ENCODE results near the gene XXYLT1.

- TF ChIP-seq, protein P1, sequence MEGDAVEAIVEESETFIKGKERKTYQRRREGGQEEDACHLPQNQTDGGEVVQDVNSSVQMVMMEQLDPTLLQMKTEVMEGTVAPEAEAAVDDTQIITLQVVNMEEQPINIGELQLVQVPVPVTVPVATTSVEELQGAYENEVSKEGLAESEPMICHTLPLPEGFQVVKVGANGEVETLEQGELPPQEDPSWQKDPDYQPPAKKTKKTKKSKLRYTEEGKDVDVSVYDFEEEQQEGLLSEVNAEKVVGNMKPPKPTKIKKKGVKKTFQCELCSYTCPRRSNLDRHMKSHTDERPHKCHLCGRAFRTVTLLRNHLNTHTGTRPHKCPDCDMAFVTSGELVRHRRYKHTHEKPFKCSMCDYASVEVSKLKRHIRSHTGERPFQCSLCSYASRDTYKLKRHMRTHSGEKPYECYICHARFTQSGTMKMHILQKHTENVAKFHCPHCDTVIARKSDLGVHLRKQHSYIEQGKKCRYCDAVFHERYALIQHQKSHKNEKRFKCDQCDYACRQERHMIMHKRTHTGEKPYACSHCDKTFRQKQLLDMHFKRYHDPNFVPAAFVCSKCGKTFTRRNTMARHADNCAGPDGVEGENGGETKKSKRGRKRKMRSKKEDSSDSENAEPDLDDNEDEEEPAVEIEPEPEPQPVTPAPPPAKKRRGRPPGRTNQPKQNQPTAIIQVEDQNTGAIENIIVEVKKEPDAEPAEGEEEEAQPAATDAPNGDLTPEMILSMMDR (conservative IDR thresholded peaks at IDR 0.05; ENCODE audit: low read depth, low read length): peak; percentile 34; the same call in 1 of the 2 replicates
- TF ChIP-seq EZH2 (IDR thresholded peaks at IDR 0.05; ENCODE audit: borderline replicate concordance, low read depth, low read length, poor library complexity, severe bottlenecking): no peak
These were observed 11.3 kb downstream of the XXYLT1 start for GRCh38 chr3:195259475-195260279.
